Measurements from ENCODE around the gene PRLH. TPM values are rescaled to one million over a fixed set of nuclear protein-coding genes. Genes with fewer than 3 reads are reported as not detected.

Gene PRLH
- total and polyA plus RNA-seq, 2 donors (not counting 3 experiments of a cell fraction or from before 2014, with no cell fraction given): not detected

DNA sequence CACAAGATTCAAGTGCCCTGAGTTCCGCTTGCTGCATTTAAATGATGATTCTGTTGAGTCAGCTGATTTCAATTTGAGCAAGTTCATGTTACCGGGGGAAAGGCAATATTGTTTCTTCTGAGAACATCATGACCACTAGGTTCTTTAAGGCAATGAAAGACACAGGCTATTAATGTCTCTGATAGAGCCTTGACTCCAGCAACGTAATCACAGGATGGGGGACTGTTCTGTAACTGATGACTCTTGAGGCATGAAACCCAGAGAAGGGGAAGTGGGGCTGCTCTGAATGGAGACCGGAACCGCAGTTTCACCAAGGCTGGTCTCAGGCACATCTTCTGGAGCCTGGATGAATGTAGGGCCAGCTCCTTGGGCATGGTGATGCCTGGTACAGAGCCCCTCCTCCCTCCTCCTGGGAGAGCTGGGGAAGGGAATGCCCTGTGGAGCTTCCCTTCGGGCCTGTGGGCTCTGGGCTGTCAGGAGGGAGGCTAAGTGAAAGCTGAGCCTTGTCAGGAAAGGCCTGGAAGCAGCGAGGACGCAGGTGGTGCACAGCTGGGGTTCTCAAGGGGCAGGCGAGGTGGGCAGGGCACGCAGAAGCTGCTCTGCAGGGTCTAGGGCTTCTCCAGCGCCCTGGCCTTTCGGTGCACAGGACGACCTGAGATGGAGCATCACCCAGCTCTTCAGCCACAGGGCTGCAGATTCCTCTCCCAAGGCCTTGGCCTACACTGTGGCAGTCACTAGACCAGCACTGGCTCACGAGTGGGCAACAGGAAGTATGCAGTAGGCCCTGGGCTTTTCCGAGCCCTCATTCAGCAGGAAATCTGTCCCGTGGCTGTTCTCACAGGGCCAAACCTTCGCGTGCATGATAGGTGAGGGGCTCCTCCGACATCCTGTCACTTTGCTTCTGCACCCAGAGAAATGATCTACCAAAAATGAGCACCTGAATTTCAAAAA is 36.6 kb upstream of the PRLH start:
- Histone ChIP-seq H3K4me2 (ENCODE audit: insufficient read depth, low read length) (no peak overlapping the region), H3K9me1 (replicated peaks; ENCODE audit: control insufficient read depth, extremely low read depth, insufficient read depth, low read length) (no peaks in the 10 kb centered on the region), H3K9me3 (replicated peaks; ENCODE audit: control insufficient read depth, insufficient read depth, low read length) (no peaks in the 10 kb centered on the region), H4K20me1 (replicated peaks; ENCODE audit: control insufficient read depth, extremely low read depth, insufficient read depth, low read length) (no peaks in the 10 kb centered on the region), H3K36me3 (ENCODE audit: control insufficient read depth in 2 of 2, extremely low read depth in 1 of 2, insufficient read depth in 2 of 2, low read length in 2 of 2) (no peaks in the 10 kb centered on the region), H3K4me1 (ENCODE audit: control insufficient read depth, extremely low read depth, insufficient read depth, low read length) (peaks cover 2% of the 10 kb centered on the region), H3K79me2 (ENCODE audit: control insufficient read depth, insufficient read depth, low read length) (no peaks in the 10 kb centered on the region), H2AFZ (ENCODE audit: low read depth, low read length) (no peak overlapping the region), H3K4me3 (replicated peaks in 1 of 3; ENCODE audit: insufficient read depth in 1 of 3, low read depth in 1 of 3, low read length in 3 of 3) (no peak overlapping the region), H3K27me3 (ENCODE audit: control insufficient read depth in 2 of 2, insufficient read depth in 2 of 2, low read length in 2 of 2) (no peaks in the 10 kb centered on the region), H3K27ac (ENCODE audit: insufficient read depth, low read depth, low read length) (no peak overlapping the region), H3K9ac (replicated peaks; ENCODE audit: extremely low read depth, insufficient read depth, low read length) (no peak overlapping the region)
- CTCF ChIA-PET: interaction anchor here (1.0 kb wide), 1 partner anchor 17 kb away, joined by 4 read pairs; no protein-coding TSS in a partner anchor
- intact Hi-C loops (cut with micrococcal nuclease) (no loop called here), dilution Hi-C loops (cut with MboI; ENCODE audit: extremely low pct_ligation_motif_present, low sequenced_read_pairs) (no loop called here)
- FAIRE-seq (no peak), DNase-seq (ENCODE audit: low read depth, low spot score) (no peak)
- TF ChIP-seq FOS (IDR thresholded peaks at IDR 0.05; ENCODE audit: borderline replicate concordance, insufficient read depth, low read length) (no peak), POLR2AphosphoS5 (IDR thresholded peaks at IDR 0.05; ENCODE audit: insufficient read depth, low read depth, low read length) (no peak), POLR2A (IDR thresholded peaks at IDR 0.05; ENCODE audit: low read depth, low read length) (no peak), EZH2 (IDR thresholded peaks at IDR 0.05; ENCODE audit: borderline replicate concordance, low read depth, low read length, severe bottlenecking) (no peak), MYC (IDR thresholded peaks at IDR 0.05; ENCODE audit: low read depth, low read length) (no peak), GATA2 (IDR thresholded peaks at IDR 0.05; ENCODE audit: insufficient read depth, insufficient read length, low read depth, low read length) (no peak), JUN (IDR thresholded peaks at IDR 0.05; ENCODE audit: borderline replicate concordance, insufficient read depth, insufficient read length, low read depth) (no peak)
- TF ChIP-seq, protein P1, sequence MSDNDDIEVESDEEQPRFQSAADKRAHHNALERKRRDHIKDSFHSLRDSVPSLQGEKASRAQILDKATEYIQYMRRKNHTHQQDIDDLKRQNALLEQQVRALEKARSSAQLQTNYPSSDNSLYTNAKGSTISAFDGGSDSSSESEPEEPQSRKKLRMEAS (IDR thresholded peaks at IDR 0.05; ENCODE audit: insufficient read depth, insufficient read length): no peak
- TF ChIP-seq, protein P2, sequence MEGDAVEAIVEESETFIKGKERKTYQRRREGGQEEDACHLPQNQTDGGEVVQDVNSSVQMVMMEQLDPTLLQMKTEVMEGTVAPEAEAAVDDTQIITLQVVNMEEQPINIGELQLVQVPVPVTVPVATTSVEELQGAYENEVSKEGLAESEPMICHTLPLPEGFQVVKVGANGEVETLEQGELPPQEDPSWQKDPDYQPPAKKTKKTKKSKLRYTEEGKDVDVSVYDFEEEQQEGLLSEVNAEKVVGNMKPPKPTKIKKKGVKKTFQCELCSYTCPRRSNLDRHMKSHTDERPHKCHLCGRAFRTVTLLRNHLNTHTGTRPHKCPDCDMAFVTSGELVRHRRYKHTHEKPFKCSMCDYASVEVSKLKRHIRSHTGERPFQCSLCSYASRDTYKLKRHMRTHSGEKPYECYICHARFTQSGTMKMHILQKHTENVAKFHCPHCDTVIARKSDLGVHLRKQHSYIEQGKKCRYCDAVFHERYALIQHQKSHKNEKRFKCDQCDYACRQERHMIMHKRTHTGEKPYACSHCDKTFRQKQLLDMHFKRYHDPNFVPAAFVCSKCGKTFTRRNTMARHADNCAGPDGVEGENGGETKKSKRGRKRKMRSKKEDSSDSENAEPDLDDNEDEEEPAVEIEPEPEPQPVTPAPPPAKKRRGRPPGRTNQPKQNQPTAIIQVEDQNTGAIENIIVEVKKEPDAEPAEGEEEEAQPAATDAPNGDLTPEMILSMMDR (IDR thresholded peaks at IDR 0.05; ENCODE audit: extremely low read depth in 1 of 2, insufficient read depth in 1 of 2, low read depth in 1 of 2, low read length in 2 of 2): no peak
- POLR2A ChIA-PET: no interaction called here
- no TSS peak for BruUV-seq (replicated peaks)

Data from endothelial cell of umbilical vein (primary cell).